CD4-positive, alpha-beta T cell treated with Interleukin-17A for 1 hour (primary cell): ENCODE measurements around the gene ABCA2.
A peak's percentile ranks its signal among the peaks of the same experiment; 100 is the strongest.

Experiments used
- DNase-seq: peaks from one replicate; pipeline ENCODE4 v3.0.0-alpha.2; 2020

The ABCA2 gene, protein sequence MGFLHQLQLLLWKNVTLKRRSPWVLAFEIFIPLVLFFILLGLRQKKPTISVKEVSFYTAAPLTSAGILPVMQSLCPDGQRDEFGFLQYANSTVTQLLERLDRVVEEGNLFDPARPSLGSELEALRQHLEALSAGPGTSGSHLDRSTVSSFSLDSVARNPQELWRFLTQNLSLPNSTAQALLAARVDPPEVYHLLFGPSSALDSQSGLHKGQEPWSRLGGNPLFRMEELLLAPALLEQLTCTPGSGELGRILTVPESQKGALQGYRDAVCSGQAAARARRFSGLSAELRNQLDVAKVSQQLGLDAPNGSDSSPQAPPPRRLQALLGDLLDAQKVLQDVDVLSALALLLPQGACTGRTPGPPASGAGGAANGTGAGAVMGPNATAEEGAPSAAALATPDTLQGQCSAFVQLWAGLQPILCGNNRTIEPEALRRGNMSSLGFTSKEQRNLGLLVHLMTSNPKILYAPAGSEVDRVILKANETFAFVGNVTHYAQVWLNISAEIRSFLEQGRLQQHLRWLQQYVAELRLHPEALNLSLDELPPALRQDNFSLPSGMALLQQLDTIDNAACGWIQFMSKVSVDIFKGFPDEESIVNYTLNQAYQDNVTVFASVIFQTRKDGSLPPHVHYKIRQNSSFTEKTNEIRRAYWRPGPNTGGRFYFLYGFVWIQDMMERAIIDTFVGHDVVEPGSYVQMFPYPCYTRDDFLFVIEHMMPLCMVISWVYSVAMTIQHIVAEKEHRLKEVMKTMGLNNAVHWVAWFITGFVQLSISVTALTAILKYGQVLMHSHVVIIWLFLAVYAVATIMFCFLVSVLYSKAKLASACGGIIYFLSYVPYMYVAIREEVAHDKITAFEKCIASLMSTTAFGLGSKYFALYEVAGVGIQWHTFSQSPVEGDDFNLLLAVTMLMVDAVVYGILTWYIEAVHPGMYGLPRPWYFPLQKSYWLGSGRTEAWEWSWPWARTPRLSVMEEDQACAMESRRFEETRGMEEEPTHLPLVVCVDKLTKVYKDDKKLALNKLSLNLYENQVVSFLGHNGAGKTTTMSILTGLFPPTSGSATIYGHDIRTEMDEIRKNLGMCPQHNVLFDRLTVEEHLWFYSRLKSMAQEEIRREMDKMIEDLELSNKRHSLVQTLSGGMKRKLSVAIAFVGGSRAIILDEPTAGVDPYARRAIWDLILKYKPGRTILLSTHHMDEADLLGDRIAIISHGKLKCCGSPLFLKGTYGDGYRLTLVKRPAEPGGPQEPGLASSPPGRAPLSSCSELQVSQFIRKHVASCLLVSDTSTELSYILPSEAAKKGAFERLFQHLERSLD (N-terminal part only)

DNA sequence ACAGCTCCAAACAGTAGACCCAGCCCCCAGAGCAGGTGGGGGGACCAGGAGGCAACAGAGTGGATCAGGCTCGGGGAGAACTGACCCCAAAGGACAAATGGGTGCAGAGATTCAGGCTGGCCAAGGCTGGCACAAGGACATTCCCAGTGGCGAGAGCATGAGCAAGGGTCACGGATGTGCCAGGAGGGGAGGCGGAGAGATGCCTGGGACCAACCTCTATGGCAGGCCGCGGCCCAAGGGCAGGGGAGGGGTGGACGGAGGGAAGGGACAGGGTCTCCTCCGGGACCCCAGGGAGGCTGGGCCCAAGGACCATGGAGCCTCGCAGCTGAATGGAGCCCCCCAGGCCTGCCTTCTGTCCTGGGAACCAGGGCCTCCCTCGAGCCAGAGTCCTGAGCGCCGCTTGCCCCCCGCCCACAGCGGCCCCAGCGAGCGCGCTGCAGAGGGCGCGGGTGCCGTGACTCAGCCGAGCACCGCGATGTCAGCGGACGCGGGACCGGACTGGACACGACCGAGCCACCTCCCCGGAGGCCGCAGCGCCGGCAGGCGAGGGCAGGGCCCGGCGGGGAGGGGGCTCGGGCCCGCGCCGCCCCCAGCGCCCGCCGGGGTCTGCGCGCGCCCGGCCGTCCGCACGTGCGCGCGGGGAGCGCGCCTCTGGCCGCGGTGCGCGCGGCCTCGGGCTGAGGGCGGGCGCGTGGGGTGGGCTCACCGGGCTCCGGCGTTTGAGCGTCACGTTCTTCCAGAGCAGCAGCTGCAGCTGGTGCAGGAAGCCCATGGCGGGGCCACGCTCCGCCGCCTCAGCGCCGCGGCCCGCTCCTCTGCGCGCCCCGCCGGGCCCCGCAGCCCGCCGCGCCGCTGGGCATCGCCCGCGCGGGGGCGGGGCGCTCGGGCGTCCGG, at the start of gene ABCA2:
TSS of gene ABCA2 (minus strand) at position 869 of the 894 bp plus-strand sequence. CDS start at position 772, 97 bp downstream.
- DNase-seq, result no peak

DNA sequence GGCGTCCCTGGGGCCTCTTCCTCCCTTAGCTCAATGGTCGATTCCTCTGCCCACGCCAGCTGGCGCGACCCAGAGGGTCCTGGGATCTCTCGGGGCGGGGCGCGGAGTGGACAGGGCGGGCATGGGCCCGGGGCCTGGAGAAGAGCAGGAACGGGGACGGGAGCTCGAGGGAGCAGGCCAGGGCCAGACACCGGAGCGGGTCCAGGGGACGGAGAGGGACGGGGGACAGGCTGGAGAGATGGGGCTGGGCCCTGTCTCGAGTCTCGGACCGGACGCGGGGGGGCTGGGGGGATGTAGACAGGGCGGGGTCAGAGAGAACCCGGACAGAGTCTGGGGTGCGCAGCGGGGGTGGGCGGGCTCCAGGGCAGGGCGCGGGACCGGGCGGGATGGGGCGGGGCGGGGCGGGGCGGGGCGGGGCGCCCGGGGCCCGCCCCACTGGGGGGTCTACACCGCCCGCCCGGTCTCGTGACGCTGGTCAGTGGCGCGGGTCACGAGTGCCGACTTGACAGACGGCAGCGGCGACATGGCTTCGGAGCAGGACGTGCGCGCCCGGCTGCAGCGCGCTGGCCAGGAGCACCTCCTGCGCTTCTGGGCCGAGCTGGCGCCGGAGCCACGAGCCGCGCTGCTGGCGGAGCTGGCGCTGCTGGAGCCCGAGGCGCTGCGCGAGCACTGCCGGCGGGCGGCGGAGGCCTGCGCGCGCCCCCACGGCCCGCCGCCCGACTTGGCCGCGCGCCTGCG, 49.1 kb upstream of the ABCA2 start, which contains the start of gene UAP1L1:
TSS of gene UAP1L1 (plus strand) at position 508 of the 738 bp plus-strand sequence. CDS start at position 524, 16 bp downstream.
- peak; percentile 69 for DNase-seq

GRCh38 chr9:137076636-137077009, 48.6 kb upstream of the ABCA2 start:
- no peak for DNase-seq

DNA sequence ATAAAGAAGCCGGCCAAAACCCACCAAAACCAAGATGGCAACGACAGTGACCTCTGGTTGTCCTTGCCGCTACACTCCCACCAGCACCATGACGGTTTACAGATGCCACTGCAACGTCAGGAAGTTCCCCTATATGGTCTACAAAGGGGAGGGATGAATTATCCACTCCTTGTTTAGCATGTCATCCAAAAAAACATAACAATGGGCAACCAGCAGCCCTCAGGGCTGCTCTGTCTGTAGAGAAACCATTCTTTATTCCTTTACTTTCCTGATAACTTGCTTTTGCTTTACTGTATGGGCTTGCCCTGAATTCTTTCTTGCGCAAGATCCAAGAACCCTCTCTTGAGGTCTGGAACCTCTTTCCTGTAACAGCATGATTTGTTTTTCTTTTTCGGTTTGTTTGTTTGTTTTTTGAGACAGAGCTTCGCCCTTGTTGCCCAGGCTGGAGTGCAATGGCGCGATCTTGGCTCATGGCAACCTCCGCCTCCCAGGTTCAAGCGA, 47.3 kb upstream of the ABCA2 start:
- no peak for DNase-seq

GRCh38 chr9:137074657-137075274, 46.7 kb upstream of the ABCA2 start:
- DNase-seq, result no peak

DNA sequence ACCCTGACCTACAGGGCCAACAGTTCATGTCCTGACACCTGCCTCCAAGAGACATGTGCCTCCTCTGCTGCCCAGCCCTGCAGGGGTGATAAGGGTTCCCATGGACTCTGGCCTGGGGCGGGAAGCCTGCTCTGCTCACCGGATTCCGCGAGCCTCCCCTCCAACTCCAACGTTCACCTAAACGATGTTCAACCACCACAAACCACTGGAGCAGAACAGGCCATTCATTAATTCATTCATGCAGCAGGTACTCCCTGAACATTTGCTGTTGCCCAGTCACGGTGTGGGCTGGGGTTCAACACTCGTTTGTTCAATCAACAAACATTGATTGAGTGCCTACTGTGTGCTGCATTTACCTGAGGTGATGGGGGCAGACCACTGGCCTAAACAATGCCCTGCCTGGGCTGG, 46.0 kb upstream of the ABCA2 start:
- DNase-seq, result no peak

- no peak for DNase-seq
Observed at GRCh38 chr9:137071282-137071681, 43.2 kb upstream of the ABCA2 start.

- DNase-seq, result no peak
Observed at GRCh38 chr9:137070906-137071275, 42.9 kb upstream of the ABCA2 start.

DNA sequence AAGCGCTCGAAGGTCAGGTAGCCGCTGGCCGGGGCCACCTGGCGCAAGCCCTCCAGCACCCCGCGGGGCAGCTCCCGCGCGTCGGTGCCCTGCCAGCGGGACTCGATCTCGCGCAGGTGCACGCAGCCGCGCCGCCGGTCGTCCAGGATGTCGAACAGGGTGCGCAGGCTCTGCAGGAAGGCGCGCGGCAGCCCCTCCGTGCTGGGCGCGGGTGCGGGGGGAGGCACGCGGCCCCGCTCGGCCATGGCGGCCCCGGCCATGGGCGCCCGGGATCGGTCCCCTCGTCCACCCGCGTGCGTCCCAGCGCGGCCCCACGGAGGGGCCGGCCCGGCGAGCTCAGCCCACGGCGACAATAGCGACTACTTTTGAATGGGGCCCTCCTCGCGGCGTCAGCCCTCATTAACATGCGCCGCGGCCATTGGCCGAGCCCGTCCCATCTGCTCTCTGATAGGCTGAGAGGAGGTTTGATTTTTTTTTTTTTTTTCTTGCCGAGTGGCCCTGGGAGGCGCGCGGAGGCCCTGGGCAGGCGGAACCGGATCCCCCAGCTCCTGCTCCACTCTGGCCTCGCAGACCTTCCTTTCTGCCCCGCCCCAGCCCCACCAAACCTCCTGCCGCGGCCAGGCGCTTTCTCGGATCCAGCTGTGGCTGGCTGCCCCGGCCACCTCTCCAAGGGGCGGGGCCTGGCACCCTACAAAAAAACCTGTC, 42.3 kb upstream of the ABCA2 start, which contains the start of gene SAPCD2:
TSS of gene SAPCD2 (minus strand) at position 357 of the 705 bp plus-strand sequence. CDS start at position 260, 97 bp downstream.
- DNase-seq, result peak; percentile 88

GRCh38 chr9:137069508-137070091, 41.6 kb upstream of the ABCA2 start:
- no peak for DNase-seq

- no peak for DNase-seq
Observed at GRCh38 chr9:137068539-137069507, 40.8 kb upstream of the ABCA2 start.

DNA sequence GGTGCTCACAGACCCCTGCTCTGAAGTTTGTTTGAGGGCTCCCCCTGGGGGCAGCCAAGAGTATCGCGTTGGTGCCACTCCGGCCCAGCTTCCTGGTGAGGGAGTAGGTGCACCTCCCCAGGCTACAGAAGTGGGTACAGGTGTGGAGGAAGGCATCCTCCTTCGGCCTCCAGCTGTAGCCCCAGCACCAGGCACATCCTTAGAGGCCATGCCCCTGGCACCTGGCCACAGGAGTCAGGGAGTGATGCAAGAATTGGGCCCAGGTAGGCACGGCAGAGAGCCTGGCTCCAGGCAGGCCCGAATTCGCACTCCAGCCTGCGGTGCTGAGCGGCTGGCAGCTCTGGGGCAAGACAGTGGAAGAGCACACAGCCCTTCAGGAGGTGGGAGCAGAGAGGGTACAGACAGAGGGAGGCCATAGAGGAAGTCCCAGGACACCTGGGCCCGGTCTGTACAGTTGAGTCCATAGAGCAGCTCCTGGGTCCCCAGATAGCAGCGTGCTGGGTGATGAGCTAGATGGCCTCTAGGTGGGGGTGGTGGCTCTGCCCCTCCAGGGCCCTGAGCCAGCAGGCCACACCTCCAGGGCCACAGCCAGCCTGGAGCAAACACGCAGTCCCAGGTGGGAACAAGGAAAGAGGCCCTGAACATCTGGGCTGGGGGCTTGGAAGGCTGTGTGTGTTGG, 40.0 kb upstream of the ABCA2 start:
- peak; percentile 92 for DNase-seq

- DNase-seq, result no peak
Observed at GRCh38 chr9:137066096-137066861, 38.2 kb upstream of the ABCA2 start.

DNA sequence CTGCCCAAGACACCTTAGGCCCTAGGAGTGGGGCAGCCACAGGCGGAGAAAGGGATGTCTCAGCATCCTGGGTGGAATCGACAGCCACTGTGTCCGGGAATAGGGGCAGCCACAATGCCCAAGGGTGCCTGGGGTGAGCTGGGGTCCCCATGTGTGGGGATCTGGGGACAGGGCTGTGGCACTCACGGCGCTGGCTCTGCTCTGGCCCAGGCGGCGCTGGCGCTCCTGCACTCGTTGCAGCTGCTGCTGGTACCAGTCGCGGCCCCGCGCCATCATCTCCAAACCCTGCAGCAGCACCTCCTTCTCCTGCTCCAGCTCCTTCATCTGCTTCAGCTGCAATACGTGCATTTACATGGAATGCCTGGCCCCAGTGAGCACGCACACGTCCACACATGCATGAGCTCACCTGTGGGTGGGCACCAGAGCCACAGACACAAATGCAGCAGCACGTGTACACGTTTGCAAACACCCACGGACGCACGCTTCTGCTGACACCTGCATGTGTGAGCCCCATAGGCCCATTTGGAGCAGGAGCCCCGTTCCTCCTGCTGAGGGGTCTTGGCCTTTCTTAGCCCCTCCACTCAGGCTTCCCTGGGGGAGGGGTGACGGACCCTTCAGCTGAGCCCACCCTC, 37.4 kb upstream of the ABCA2 start:
- no peak for DNase-seq

DNA sequence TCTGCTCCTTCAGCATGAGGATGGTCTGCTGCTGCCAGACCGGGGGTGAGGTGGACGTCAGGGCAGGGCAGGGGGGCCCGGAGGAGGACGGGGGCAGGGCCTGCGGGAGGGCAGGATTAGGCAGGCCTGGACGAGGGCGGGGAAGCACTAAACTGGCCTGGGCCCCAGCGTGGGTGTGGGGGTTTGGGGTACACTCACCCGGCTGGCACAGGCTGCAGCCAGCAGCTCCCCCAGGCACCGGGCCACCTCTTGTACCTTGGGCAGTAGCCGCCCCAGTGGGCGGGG, 36.8 kb upstream of the ABCA2 start:
- no peak for DNase-seq
